HG03108 (cell line): ENCODE results near the gene SPTSSB.

Experiments
- ATAC-seq: cut with Tn5 transposase; IDR thresholded peaks from one replicate; pipeline ENCODE4 v1.9.1; 2021; ENCODE audit warnings: moderate library complexity; ENCODE audit not compliant: unreplicated experiment

SPTSSB gene

GRCh38 chr3:161392853-161393252, 21.5 kb upstream of the SPTSSB start:
- ATAC-seq, result no peak

- no peak for ATAC-seq
Measured at GRCh38 chr3:161390200-161390599, 18.9 kb upstream of the SPTSSB start.

GRCh38 chr3:161389445-161390035, 18.2 kb upstream of the SPTSSB start:
- ATAC-seq, result no peak

GRCh38 chr3:161388855-161389254, 17.5 kb upstream of the SPTSSB start:
- no peak for ATAC-seq

GRCh38 chr3:161386991-161387770, 15.9 kb upstream of the SPTSSB start:
- no peak for ATAC-seq

- ATAC-seq, result peak; percentile 42
Measured at GRCh38 chr3:161372321-161373260, 1.3 kb upstream of the SPTSSB start.

- no peak for ATAC-seq
Measured at GRCh38 chr3:161369531-161369930, 1.8 kb downstream of the SPTSSB start.

GRCh38 chr3:161366094-161366493, 5.2 kb downstream of the SPTSSB start:
- no peak for ATAC-seq

GRCh38 chr3:161358488-161358887, 12.8 kb downstream of the SPTSSB start:
- ATAC-seq, result no peak

GRCh38 chr3:161356287-161356686, 15.0 kb downstream of the SPTSSB start:
- ATAC-seq, result no peak

GRCh38 chr3:161355508-161355907, 15.8 kb downstream of the SPTSSB start:
- no peak for ATAC-seq

GRCh38 chr3:161354554-161354953, 16.8 kb downstream of the SPTSSB start:
- ATAC-seq, result no peak

- no peak for ATAC-seq
Measured at GRCh38 chr3:161351330-161351729, 20.0 kb downstream of the SPTSSB start.

GRCh38 chr3:161350916-161351315, 20.4 kb downstream of the SPTSSB start:
- ATAC-seq, result no peak

- ATAC-seq, result no peak
Measured at GRCh38 chr3:161349529-161350312, 21.6 kb downstream of the SPTSSB start.

- no peak for ATAC-seq
Measured at GRCh38 chr3:161348796-161349400, 22.4 kb downstream of the SPTSSB start.

GRCh38 chr3:161347726-161348125, 23.6 kb downstream of the SPTSSB start:
- ATAC-seq, result no peak

GRCh38 chr3:161345023-161345422, 26.3 kb downstream of the SPTSSB start:
- ATAC-seq, result no peak

- no peak for ATAC-seq
Measured at GRCh38 chr3:161343986-161344385, 27.3 kb downstream of the SPTSSB start.

- no peak for ATAC-seq
Measured at GRCh38 chr3:161343540-161343939, 27.8 kb downstream of the SPTSSB start.
